DOHH2 (cell line): ENCODE results near the gene KRTAP10-1.

Experiments used
- H3F3A ChIP-seq: fragments of 200-600 bp; sonication (generic), shearing (Covaris generic); 2 replicates; pipeline ENCODE4 v1.6.0; 2016; ENCODE audit warnings: antibody characterized with exemption, mild to moderate bottlenecking; ENCODE audit not compliant: control insufficient read depth, insufficient read depth
- H3K27ac ChIP-seq: fragments of 200-600 bp; sonication (generic); 2 replicates; pipeline ENCODE4 v1.5.1; 2014; ENCODE audit warnings: low read depth, mild to moderate bottlenecking, low read length, moderate library complexity
- H3K27me3 ChIP-seq: fragments of 200-600 bp; sonication (generic); 2 replicates; pipeline ENCODE4 v1.6.1; 2014; ENCODE audit warnings: mild to moderate bottlenecking, low read length, mixed read lengths; ENCODE audit not compliant: control insufficient read depth
- H3K36me3 ChIP-seq: fragments of 200-600 bp; sonication (generic); 2 replicates; pipeline ENCODE4 v1.6.1; 2014; ENCODE audit warnings: mild to moderate bottlenecking, low read length, moderate library complexity, mixed read lengths; ENCODE audit not compliant: control insufficient read depth
- H3K4me1 ChIP-seq: fragments of 200-600 bp; sonication (generic); 2 replicates; pipeline ENCODE4 v1.6.1; 2014; ENCODE audit warnings: mild to moderate bottlenecking, low read length, mixed read lengths; ENCODE audit not compliant: control insufficient read depth
- H3K4me2 ChIP-seq: fragments of 200-600 bp; sonication (generic); 2 replicates; pipeline ENCODE4 v1.6.0; 2014; ENCODE audit warnings: mild to moderate bottlenecking, low read length, moderate library complexity
- H3K4me3 ChIP-seq: fragments of 200-600 bp; sonication (generic); 2 replicates; pipeline ENCODE4 v1.5.1; 2014; ENCODE audit warnings: mild to moderate bottlenecking, low read length, mixed read lengths
- H3K79me2 ChIP-seq: fragments of 200-600 bp; sonication (generic); 2 replicates; pipeline ENCODE4 v1.6.1; 2014; ENCODE audit warnings: mild to moderate bottlenecking, low read length, mixed read lengths; ENCODE audit not compliant: control insufficient read depth
- H3K9me2 ChIP-seq: fragments of 200-600 bp; sonication (generic); replicated peaks from 2 replicates; pipeline ENCODE4 v1.6.1; 2014; ENCODE audit warnings: mild to moderate bottlenecking, low read length, mixed read lengths; ENCODE audit not compliant: control insufficient read depth
- H3K9me3 ChIP-seq: fragments of 200-600 bp; sonication (generic); 2 replicates; pipeline ENCODE4 v1.6.1; 2014; ENCODE audit warnings: antibody characterized with exemption, low read length, mixed read lengths; ENCODE audit not compliant: control insufficient read depth, insufficient read depth
- H4K20me1 ChIP-seq: fragments of 200-600 bp; sonication (generic); 2 replicates; pipeline ENCODE4 v1.6.0; 2014; ENCODE audit warnings: low read depth, mild to moderate bottlenecking, antibody characterized with exemption, low read length, moderate library complexity; ENCODE audit not compliant: control insufficient read depth, insufficient read depth
- EZH2phosphoT487 ChIP-seq: fragments of 200-600 bp; sonication (generic); IDR thresholded peaks from 2 replicates; pipeline ENCODE4 v1.6.1; 2017; ENCODE audit warnings: borderline replicate concordance, mild to moderate bottlenecking, antibody characterized with exemption, low read length, moderate library complexity, mixed read lengths
- TF ChIP-seq, protein P1 (sequence below): fragments of 200-600 bp; sonication (generic); IDR thresholded peaks from one replicate; pipeline ENCODE4 v1.5.1; 2014; ENCODE audit warnings: antibody characterized with exemption, mild to moderate bottlenecking, low read depth, low read length; ENCODE audit not compliant: poor library complexity, severe bottlenecking

Gene KRTAP10-1

DNA sequence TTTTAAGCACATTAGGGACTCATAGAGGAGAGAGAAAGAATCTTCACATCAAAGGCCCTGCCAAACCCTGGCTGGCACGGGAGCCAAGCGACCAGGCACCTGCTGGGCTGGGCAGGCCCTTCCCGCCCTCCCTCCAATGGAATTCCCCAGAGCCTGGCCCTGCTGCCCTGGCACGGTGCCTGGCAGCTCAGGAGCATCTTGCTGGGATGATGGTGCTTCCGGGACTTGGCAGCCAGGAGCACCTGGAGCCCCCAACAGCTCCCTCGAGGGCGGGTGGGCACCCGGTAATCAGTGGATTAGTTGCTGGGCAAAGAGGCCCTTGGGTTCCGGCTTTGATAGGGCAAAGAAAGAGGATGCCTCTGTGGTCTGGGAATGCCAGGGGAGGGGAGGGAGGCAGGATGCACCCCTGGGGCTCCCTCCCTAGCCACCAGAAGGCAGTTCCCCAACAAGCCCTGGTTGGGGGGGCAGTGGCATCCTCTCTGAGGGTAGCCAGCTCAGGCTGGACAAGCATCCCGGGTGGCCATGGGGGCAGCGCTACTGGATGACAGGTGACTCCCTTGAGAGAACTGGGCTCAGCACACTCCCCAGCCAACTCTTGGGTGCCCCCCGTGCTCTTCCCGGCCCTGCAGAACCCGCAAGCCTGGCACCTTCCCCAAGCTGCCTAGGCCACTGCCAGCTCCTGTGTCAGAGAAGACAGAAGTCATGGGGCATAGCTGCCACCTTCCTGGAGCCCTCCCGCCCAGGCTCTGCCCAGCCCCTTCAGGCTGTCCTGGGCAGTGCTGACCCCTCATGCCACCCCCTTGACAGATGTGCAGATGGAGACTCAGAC lies 26.4 kb downstream of the KRTAP10-1 start:
- H3K4me3 ChIP-seq, result no peak overlapping the region
- no peaks in the 10 kb centered on the region for H3K27me3 ChIP-seq
- H3K4me1 ChIP-seq, result no peaks in the 10 kb centered on the region
- no peaks in the 10 kb centered on the region for H3K79me2 ChIP-seq
- TF ChIP-seq, protein P1, sequence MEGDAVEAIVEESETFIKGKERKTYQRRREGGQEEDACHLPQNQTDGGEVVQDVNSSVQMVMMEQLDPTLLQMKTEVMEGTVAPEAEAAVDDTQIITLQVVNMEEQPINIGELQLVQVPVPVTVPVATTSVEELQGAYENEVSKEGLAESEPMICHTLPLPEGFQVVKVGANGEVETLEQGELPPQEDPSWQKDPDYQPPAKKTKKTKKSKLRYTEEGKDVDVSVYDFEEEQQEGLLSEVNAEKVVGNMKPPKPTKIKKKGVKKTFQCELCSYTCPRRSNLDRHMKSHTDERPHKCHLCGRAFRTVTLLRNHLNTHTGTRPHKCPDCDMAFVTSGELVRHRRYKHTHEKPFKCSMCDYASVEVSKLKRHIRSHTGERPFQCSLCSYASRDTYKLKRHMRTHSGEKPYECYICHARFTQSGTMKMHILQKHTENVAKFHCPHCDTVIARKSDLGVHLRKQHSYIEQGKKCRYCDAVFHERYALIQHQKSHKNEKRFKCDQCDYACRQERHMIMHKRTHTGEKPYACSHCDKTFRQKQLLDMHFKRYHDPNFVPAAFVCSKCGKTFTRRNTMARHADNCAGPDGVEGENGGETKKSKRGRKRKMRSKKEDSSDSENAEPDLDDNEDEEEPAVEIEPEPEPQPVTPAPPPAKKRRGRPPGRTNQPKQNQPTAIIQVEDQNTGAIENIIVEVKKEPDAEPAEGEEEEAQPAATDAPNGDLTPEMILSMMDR, result no peak
- TF ChIP-seq EZH2phosphoT487, result no peak
- H3K9me2 ChIP-seq, result no peaks in the 10 kb centered on the region
- no peaks in the 10 kb centered on the region for H3K36me3 ChIP-seq
- no peaks in the 10 kb centered on the region; the same call in 1 of the 2 replicates for H3K9me3 ChIP-seq
- no peak overlapping the region for H3K27ac ChIP-seq
- H3K4me2 ChIP-seq, result no peak overlapping the region
- no peaks in the 10 kb centered on the region for H4K20me1 ChIP-seq
- no peaks in the 10 kb centered on the region for H3F3A ChIP-seq

DNA sequence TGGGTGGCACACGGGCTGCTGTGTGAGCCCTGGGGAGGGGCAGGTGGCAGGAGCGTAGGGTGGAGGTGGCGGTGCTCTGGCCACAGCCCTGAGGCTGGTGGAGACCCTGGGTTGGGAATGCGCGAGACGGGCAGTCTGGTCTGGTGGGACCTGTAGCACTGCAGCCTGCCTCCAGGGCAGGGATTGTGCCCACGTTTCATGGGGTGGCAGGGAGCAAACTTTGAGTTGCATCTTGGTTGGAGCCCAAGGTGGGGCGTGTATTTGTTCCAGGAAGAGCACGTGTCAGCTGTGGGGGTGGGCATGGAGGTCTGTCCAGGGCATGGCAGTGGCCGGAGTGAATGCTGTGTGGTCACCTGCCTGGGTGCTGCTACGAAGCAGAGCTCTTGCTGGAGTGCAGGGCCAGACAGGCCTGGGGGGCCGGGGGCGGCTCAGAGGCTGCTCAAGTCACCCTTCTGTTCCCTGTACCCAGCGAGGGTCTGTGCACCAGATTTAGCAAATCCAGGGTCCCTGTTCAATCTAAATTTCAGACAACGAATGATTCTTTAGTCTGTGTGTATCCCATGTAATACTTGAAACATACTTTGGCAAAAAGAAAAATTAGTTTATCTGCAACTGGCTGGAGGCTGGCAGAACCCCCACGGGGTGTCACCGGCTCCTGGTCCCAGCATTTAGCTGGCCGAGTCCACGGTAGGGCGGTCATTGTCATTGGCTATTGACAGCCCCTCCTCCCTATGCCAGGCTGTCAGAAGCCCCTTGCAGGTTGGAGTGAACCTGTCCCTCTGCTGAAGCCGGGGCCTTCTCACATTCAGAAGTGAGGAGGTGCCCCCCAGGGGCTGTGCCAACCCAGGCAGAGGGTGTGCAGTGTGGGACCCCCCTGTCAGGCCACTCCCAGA lies 27.3 kb downstream of the KRTAP10-1 start:
- Histone ChIP-seq H3K4me3 (no peak overlapping the region), H3K27ac (no peak overlapping the region), H4K20me1 (no peaks in the 10 kb centered on the region), H3K36me3 (no peaks in the 10 kb centered on the region), H3K27me3 (no peaks in the 10 kb centered on the region), H3K79me2 (no peaks in the 10 kb centered on the region), H3K4me2 (no peak overlapping the region), H3K9me3 (no peaks in the 10 kb centered on the region; the same call in 1 of the 2 replicates), H3K9me2 (no peaks in the 10 kb centered on the region), H3K4me1 (no peaks in the 10 kb centered on the region), H3F3A (no peaks in the 10 kb centered on the region)
- TF ChIP-seq, protein P1, result no peak
- no peak for TF ChIP-seq EZH2phosphoT487

DNA sequence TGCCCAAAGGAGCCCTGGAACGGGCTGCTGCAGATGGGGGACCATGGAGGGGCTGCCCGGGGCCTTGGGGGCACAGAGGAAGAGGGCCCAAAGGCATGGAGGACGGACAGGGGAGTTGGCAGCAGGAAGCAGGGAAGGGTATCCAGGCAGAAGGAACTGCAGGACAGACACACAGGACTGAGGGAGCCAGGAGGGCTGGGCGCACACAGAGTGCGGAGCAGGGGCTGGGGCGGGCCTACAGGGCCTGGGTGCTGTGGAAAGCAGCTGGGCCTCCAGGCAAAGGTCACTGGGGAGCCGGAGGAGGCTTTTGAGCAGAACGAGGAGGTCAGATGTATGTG lies 28.1 kb downstream of the KRTAP10-1 start:
- Histone ChIP-seq H3K9me3 (no peaks in the 10 kb centered on the region), H3K27ac (no peak overlapping the region), H3K4me2 (no peak overlapping the region), H3K79me2 (no peaks in the 10 kb centered on the region), H3K9me2 (no peaks in the 10 kb centered on the region), H3K4me1 (no peaks in the 10 kb centered on the region), H4K20me1 (no peaks in the 10 kb centered on the region), H3F3A (no peaks in the 10 kb centered on the region), H3K36me3 (no peaks in the 10 kb centered on the region), H3K27me3 (no peaks in the 10 kb centered on the region), H3K4me3 (no peak overlapping the region)
- TF ChIP-seq, protein P1, result no peak
- no peak for TF ChIP-seq EZH2phosphoT487
